ENCODE measurements around the gene CA11. TPM values are rescaled to one million over a fixed set of nuclear protein-coding genes. Genes with fewer than 3 reads are reported as not detected.

Gene CA11
- total and polyA plus RNA-seq, 2 of the 8 experiments (the other 6 are each of a cell fraction or from before 2014, with no cell fraction given) = 51.7 to 71.4 TPM

DNA sequence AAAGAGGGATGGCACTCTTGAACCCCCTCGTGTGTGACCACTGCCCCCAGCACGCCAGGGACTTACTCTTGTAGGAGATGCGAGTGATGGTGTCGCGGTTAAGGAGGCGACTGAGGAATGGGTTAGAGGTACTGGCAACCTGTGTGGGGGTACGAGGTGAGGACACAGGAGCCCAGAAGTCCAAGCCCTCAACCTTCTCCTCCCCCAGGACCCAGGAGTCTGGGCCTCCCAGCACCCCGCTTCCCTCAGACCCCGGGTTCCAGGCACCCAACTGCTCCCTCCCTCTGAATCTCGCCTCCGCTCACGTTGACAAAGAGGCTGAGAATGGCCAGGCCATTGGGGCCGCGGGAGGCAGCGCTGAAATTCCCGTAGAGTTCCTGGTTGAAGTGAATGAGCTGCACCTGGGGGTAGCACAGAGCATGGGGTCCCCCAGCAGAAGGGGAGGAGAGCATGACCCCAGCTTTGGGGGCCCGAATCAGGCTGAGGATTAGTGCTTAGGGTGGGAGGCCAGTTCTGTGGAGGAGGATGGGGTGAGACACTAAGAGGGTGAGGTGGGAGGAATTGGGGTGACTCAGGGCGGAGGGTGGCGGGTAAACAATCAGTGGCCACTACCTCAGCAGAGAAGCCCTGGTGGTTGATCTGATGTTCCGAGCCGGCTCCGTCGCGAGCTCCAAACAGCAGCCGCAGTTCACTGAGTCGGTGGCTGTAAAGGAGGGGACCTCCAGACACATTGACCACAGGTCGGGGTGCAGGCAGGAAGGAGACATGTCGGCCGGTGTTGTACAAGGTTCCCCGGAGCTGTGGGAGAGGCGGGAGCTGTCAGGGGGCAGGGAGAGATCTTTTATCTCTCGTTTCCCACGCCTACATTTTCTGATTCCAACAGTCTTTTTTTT lies 6.3 kb downstream of the CA11 start:
- H3K18ac ChIP-seq (ENCODE audit: extremely low read depth, low read length) = peak overlapping the region; percentile 65
- no peak overlapping the region for H3K23ac ChIP-seq (ENCODE audit: insufficient read length)
- peaks cover 0 to 2% (median 0%) of the 10 kb centered on the region in 4 experiments; a peak in 2 of 7 replicates for H3K27me3 ChIP-seq (replicated peaks in 1 of 4; ENCODE audit: control insufficient read depth in 3 of 4, extremely low read depth in 1 of 4, insufficient read depth in 3 of 4, low read length in 3 of 4)
- H3K4me1 ChIP-seq (replicated peaks in 1 of 4; ENCODE audit: control insufficient read depth in 3 of 4, insufficient read depth in 4 of 4, low read length in 3 of 4) = peaks cover 5 to 27% (median 16%) of the 10 kb centered on the region in 4 experiments
- FAIRE-seq = no peak
- H3K79me2 ChIP-seq (ENCODE audit: control insufficient read depth in 1 of 2, insufficient read depth in 2 of 2, low read length in 2 of 2) = peaks cover 0 to 11% of the 10 kb centered on the region in 2 experiments; a peak in 2 of 4 replicates
- H3K79me1 ChIP-seq (ENCODE audit: low read depth, low read length) = no peaks in the 10 kb centered on the region
- no peaks in the 10 kb centered on the region for H3K36me3 ChIP-seq (ENCODE audit: control insufficient read depth in 2 of 4, insufficient read depth in 4 of 4, low read length in 3 of 4)
- no peak overlapping the region; a peak in 1 of 8 replicates for H3K4me3 ChIP-seq (ENCODE audit: extremely low read depth in 1 of 4, insufficient read depth in 2 of 4, low read depth in 3 of 4, low read length in 4 of 4)
- H2BK12ac ChIP-seq (ENCODE audit: low read depth, low read length) = peak overlapping the region; percentile 97
- H3K9ac ChIP-seq (replicated peaks in 1 of 4; ENCODE audit: extremely low read depth in 1 of 4, low read depth in 3 of 4, low read length in 3 of 4) = no peak overlapping the region
- CTCF ChIA-PET (ENCODE audit: partially characterized antibody) = interaction anchor here (0.6 to 1.5 kb wide), 6 partner anchors 9 to 203 kb away, joined by 3 to 4 read pairs (median 3); no protein-coding TSS in a partner anchor
- peak overlapping the region; percentile 74; the same call in 1 of the 2 replicates for H2BK20ac ChIP-seq (ENCODE audit: low read length)
- H2AFZ ChIP-seq (ENCODE audit: low read length) = no peak overlapping the region
- 0 out of 2 replicates have a peak overlapping the region, but pooled peaks have one; percentile 3 for H3K27ac ChIP-seq (ENCODE audit: low read depth, low read length)
- peak overlapping the region; percentile 9 for H3K56ac ChIP-seq (replicated peaks; ENCODE audit: insufficient read length, low read depth, low read length)
- POLR2A ChIA-PET (ENCODE audit: partially characterized antibody) = interaction anchor here (0.8 to 5.6 kb wide), 5 partner anchors 9 to 99 kb away, joined by 3 to 28 read pairs (median 4); partner anchors contain the start of genes FUT2, RPL18 and SPHK2
- H3K14ac ChIP-seq (ENCODE audit: insufficient read length) = no peak overlapping the region
- peak overlapping the region; percentile 20; the same call in 1 of the 2 replicates for H2BK5ac ChIP-seq (ENCODE audit: low read depth, low read length)
- H3K4me2 ChIP-seq (ENCODE audit: insufficient read depth in 1 of 2, low read depth in 2 of 2, low read length in 2 of 2) = peak overlapping the region in 1 of 2 experiments; percentile 94; a peak in 2 of 4 replicates
- H4K91ac ChIP-seq (replicated peaks; ENCODE audit: insufficient read length, low read length) = peak overlapping the region; percentile 87
- no peaks in the 10 kb centered on the region for H4K20me1 ChIP-seq (replicated peaks in 1 of 2; ENCODE audit: control insufficient read depth in 1 of 2, insufficient read depth in 2 of 2, low read length in 2 of 2)
- H4K8ac ChIP-seq (ENCODE audit: extremely low read depth, insufficient read depth, low read length) = peak overlapping the region; percentile 76
- H4K5ac ChIP-seq (ENCODE audit: insufficient read length, low read depth, low read length) = peak overlapping the region; percentile 11
- H2BK120ac ChIP-seq (replicated peaks; ENCODE audit: low read depth, low read length) = peak overlapping the region; percentile 5
- peak overlapping the region; percentile 63 for H3K4ac ChIP-seq (replicated peaks; ENCODE audit: insufficient read length, low read depth, low read length)
- 84% methylated on average over 23 of the region's 33 CpGs; no CpG with 5 or more reads in 1 of the 2 experiments for WGBS, 2 experiments (ENCODE audit: extremely low coverage in 1 of 2, insufficient coverage in 1 of 2, insufficient read length in 1 of 2, insufficient replicate concordance in 2 of 2, low coverage in 1 of 2, low lambda C conversion rate in 2 of 2, missing lambda C conversion rate in 1 of 2)
- H3K9me3 ChIP-seq (ENCODE audit: insufficient read depth in 2 of 2, low read depth in 1 of 2, low read length in 1 of 2) = no peaks in the 10 kb centered on the region
- peaks cover 23% of the 10 kb centered on the region for H3K23me2 ChIP-seq (ENCODE audit: low read depth, low read length)
- no peak overlapping the region for H2BK15ac ChIP-seq (ENCODE audit: low read length)
- H2AK5ac ChIP-seq (ENCODE audit: low read depth, low read length) = 0 out of 2 replicates have a peak overlapping the region, but pooled peaks have one; percentile 33
- no peak for DNase-seq (ENCODE audit: low read depth in 1 of 2, low spot score in 2 of 2)
- TF ChIP-seq ATF3 (IDR thresholded peaks at IDR 0.05; ENCODE audit: insufficient read depth, low read depth, low read length) = no peak
- TF ChIP-seq NRF1 (IDR thresholded peaks at IDR 0.05; ENCODE audit: low read depth, low read length) = no peak
- TF ChIP-seq GTF2F1 (IDR thresholded peaks at IDR 0.05; ENCODE audit: borderline replicate concordance, low read depth, low read length) = no peak
- no peak for TF ChIP-seq SIN3A (conservative IDR thresholded peaks at IDR 0.05 in 1 of 2, IDR thresholded peaks at IDR 0.05 in 1 of 2; ENCODE audit: low read depth in 1 of 2, low read length in 2 of 2)
- no peak for TF ChIP-seq EZH2 (IDR thresholded peaks at IDR 0.05; ENCODE audit: low read depth, low read length, severe bottlenecking)
- TF ChIP-seq SP4 (IDR thresholded peaks at IDR 0.05; ENCODE audit: low read length) = no peak
- TF ChIP-seq CHD1 (IDR thresholded peaks at IDR 0.05; ENCODE audit: low read depth, low read length) = no peak
- no peak for TF ChIP-seq YY1 (IDR thresholded peaks at IDR 0.05; ENCODE audit: low read depth, low read length)

All from H1 (cell line).